ENCODE results near the gene EMILIN3.

DNA sequence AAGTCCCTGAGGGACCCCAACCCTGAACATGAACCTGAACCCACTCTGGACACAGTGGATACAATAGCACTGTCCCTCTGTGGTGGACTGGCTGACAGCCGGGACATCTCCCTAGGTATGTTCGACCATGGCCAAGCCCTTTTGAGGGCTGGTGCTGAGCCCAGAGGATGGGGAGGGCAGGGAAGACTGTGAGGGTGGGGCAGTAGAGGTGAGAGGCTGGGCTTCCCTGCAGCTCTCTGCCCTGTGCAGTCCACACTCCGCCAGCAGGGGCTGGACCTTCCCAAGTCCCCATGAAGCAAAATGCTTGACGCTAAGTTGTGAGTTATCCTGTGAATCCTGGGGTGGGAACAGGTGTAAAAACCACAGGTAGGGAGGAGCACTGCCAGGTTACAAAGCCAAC, 14.5 kb downstream of the EMILIN3 start:
- TF ChIP-seq CTCF (IDR thresholded peaks at IDR 0.05 in 2 of 3, conservative IDR thresholded peaks at IDR 0.05 in 1 of 3; ENCODE audit: borderline replicate concordance in 1 of 3, insufficient read depth in 1 of 3, low read depth in 2 of 3, low read length in 2 of 3) (peak in 1 of 3 experiments; percentile 21; a peak in 1 of 6 replicates), RAD21 (IDR thresholded peaks at IDR 0.05; ENCODE audit: low read depth) (no peak), SP1 (IDR thresholded peaks at IDR 0.05; ENCODE audit: low read depth) (no peak), EZH2 (IDR thresholded peaks at IDR 0.05) (no peak)
- TF ChIP-seq, protein P1, sequence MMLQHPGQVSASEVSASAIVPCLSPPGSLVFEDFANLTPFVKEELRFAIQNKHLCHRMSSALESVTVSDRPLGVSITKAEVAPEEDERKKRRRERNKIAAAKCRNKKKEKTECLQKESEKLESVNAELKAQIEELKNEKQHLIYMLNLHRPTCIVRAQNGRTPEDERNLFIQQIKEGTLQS (IDR thresholded peaks at IDR 0.05), result no peak
